ENCODE measurements around the gene GCK. TPM values are rescaled to one million over a fixed set of nuclear protein-coding genes. Genes with fewer than 3 reads are reported as not detected.
"Not testable (repeated sequence)": the region's sequence is repeated elsewhere in the genome, so short reads cannot be mapped to it uniquely, and the experiment has no call there.

GCK gene
- total RNA-seq, 1 donor from 2014 or later, result 1.2 TPM

DNA sequence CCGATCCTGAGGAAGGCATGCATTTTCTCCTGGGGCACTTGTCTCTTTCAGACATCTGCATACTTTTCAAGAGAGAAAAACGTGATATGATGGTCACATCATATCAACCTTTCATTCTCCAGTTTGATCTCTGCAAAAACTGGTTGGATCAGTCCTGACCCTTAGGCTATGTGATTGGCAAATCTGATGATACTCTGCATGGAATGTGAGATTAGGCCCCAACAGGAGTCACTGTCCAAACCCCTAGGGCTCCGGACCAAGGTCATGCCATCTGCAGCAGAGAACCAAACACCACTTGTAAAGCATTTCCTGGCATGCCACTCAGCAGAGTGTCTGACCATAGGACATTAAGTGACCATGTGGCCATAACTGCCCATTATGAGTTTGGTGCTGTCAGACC is 8.6 kb downstream of the GCK start:
- no peak for DNase-seq (ENCODE audit: low spot score)

GRCh38 chr7:44177570-44178131 is 11.6 kb downstream of the GCK start:
- DNase-seq (ENCODE audit: low spot score), result no peak

DNA sequence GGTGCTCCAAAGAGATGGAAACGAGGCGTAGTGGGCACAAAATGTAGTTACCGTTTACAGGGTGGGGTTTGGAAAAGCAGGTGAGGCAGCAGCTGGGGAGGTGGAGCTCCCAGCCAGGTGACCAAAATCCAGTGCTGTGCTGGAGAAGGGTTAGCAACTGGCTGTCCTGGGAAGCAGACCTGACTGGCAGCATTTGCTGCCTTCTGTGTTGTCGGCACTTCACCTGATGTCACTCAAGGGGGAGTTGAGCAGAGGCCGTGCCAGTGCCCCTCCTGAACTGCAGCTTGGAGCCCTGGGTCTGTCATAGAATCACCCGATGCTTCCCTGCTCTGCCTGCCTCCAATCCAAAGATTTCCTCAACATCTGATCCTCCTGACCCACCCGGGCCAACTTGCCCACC is 12.8 kb downstream of the GCK start:
- no peak for DNase-seq (ENCODE audit: low spot score)

DNA sequence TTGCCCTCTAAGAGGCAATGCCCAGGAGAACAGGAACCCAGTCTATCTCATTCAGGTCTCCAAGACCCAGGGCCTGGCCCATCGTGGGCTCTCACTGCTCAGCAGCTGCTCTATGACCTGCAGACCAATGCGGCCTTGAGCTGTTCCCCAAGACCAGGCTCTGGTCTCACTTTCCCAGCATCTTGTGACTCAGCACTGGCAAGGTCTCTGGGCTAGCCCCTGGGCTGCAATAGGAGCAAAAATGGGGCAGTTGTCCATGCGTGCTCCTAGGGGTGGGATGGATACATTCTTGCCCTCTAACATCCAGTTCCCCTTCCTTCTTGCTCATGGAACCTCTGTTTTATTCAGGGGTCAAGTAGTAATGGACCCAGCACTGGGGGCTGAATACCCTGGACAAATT is 13.5 kb downstream of the GCK start:
- DNase-seq (ENCODE audit: low spot score), result no peak

GRCh38 chr7:44174694-44174948 is 14.6 kb downstream of the GCK start:
- not testable (repeated sequence) for DNase-seq (ENCODE audit: low spot score)

DNA sequence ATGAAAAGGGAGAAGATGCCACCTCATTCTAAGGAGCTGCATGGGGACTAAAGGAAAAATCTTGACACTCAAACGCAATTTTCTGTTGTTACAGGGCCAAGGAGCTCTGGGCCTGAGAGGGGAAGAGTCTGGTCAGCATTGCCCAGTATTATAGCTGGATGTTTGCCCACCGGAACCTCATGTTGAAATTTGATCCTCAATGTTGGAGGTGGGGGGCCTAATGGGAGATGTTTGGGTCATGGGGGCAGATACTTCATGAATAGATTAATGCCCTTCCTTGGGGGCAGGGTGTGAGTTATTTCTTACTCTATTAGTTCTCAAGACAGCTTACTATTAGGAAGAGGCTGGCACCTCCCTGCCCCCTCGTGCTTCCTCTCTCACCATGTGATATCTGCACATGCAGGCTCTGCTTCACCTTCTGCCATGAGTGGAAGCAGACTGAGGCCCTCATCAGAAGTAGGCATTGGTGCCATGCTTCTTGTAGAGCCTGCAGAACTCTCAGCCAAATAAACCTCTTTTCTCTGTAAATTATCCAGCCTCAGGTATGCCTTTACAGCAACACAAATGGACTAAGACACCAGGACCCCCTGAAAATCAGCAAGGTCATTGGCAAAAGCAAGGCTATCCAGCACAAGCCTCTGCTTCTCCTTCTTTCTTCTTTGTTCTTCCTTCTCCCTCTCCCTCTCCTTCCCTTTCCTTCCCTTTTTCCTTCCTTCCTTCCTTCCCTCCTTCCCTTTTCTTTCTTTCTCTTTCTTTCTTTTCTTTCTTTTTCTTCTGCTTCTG is 15.1 kb downstream of the GCK start:
- DNase-seq (ENCODE audit: low spot score), result no peak

- no peak for DNase-seq (ENCODE audit: low spot score)
Observed at GRCh38 chr7:44172803-44173424, 16.3 kb downstream of the GCK start.

- no peak for DNase-seq (ENCODE audit: low spot score)
Observed at GRCh38 chr7:44172352-44172751, 16.9 kb downstream of the GCK start.

DNA sequence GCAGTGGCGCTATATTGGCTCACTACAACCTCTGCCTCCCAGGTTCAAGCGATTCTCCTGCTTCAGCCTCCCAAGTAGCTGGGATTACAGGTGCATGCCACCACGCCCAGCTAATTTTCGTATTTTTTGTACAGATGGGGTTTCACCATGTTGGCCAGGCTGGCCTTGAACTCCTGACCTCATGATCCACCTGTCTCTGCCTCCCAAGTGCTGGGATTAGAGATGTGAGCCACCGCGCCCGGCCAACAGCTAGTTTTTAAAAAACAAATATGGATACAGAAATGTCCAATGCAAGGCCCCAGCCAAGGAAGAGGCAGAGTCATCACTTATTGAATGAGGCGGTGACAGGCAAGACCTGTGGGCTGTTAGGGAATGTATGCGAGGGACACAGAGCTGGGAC is 17.3 kb downstream of the GCK start:
- DNase-seq (ENCODE audit: low spot score), result not testable (repeated sequence)

DNA sequence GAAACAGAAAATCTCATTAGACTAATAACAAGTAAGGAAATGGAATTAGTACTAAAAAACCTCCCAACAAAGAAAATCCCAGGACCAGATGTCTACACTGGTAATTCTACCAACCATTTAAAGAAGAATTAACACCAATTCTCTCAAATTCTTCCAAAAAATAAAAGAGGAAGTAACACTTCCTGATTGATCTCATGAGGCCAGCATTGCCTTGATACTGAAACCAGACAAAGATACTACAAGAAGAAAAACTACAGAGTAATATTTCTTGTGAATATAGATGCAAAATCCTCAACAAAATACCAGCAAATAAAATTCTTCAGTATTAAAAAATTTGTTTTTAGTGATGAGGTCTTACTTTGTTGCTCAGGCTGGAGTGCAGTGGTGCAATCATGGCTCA is 21.3 kb downstream of the GCK start:
- DNase-seq (ENCODE audit: low spot score), result no peak

DNA sequence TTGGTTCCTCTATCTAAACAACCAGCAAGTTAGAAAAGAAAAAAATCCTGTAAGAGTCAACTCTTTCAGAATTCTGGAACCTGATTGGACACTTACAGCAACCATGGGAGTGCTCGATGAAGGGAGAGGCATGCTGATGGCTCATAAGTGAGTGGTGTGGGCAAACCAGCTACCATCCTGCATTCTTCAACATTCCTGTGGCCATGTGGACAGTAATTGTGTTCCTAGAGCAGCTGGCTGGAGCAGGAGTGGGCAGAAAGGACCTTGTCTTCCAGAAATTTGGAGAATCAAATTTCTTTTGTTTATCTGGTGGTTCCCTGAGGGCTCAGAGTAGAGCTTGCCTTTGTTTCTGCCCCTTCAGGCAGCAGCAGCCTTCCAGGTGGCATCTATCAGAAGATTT is 25.6 kb downstream of the GCK start:
- DNase-seq (ENCODE audit: low spot score), result no peak

DNA sequence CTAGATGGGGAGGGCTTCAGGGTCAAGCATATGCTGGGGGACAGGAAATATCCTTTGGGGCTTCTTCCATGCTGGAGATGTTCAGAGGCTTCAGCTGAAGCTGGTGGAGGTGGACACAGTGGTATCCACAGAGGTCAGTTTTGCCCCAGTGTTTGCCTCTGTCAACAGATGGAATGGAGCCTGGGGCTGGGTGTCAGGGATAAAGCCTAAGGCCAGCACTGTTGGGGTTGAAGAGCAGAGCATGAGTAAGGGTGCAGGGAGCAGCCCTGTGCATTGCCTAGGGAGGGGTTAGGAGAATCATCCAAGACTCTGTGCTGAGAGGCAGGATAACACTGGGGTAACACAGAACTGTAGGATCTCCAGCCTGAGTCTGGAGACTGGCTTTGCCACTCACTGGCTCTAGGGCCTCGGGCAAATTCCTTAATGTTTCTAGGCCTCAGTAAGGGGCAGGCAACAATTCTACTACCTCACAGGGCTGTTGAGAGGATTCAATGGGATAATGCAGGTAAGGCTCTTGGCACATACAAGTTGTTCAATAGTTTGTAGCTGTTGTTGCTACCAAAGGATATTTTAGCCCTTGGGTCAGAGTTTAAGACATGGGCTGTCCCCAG is 26.3 kb downstream of the GCK start:
- no peak for DNase-seq (ENCODE audit: low spot score)

GRCh38 chr7:44162179-44162578 is 27.1 kb downstream of the GCK start:
- no peak for DNase-seq (ENCODE audit: low spot score)

- no peak for DNase-seq (ENCODE audit: low spot score)
Observed at GRCh38 chr7:44161371-44161770, 27.9 kb downstream of the GCK start.

DNA sequence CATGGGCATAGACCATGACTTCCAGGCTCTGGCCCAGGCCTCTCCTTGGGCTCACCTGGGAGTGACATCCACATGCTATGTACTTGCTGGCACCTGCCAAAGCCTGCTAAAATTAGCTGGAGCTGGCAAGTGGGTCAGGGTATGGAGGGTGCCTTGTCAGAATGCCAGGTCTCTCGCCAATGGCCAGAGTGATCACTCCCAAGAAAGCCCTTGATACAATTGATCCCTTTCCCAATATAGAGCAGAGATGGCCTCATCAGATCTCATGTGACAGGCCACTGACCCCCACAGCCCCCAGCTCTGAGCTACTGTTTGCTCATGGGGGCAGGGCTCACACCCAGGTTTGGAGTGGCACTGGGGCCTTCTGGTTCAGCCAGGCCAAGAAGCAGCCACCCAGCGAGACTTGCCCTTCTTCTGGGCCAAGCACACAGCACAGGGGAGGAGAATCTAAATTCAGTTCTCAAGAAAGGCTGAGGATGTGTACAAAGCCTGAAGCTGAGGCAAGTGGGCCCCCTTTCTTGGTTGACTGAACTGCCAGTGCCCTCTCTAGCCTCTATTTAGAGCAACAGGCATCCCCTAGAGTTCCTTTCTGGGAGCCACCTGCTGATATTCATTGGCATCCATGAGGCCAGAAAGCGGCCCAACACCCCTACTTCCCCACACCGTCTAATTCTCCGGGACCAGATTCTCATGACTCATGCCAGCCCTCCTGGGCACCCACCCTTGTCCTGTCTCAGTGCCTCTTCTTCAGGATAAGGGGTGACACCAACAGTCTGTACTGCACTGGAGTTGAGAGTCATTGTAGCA is 29.2 kb downstream of the GCK start:
- DNase-seq (ENCODE audit: low spot score), result no peak

DNA sequence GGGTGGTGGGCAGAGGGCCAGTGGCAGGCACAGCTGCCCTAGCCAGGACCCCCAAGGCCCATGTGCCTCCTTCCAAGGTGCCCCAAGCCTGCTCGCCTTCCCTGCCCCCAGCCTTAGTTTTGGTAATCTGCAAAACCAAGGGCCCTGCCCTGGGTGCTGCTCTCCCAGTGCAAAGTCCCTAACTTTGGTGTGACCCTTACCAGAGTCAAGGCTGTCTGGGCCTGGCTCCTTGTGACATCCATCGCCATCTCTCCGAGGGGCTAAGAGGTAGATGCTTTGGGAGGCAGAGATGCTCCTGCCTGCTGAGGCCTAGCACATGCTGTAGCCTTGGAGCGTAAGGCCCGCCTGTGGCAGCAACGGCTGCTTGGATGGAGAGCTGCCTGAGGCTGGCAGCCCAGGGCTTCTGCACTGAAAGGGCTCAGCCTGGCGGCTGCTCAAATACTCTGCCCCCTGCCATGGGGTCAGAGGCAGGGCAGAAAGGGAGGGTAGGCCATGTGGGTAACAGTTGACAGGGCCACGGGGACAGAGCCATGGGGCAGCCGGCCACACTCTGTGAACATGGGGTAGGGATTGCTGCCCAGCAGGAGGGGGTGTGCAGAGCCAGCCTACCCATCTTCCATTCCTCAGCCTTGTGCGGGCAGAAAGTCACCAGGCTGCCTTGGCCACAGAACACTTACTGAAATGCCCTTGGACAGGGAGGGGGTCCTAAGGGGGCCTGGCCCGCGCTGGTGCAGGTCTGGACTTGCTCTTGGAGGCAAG is 30.2 kb downstream of the GCK start:
- DNase-seq (ENCODE audit: low spot score), result no peak

DNA sequence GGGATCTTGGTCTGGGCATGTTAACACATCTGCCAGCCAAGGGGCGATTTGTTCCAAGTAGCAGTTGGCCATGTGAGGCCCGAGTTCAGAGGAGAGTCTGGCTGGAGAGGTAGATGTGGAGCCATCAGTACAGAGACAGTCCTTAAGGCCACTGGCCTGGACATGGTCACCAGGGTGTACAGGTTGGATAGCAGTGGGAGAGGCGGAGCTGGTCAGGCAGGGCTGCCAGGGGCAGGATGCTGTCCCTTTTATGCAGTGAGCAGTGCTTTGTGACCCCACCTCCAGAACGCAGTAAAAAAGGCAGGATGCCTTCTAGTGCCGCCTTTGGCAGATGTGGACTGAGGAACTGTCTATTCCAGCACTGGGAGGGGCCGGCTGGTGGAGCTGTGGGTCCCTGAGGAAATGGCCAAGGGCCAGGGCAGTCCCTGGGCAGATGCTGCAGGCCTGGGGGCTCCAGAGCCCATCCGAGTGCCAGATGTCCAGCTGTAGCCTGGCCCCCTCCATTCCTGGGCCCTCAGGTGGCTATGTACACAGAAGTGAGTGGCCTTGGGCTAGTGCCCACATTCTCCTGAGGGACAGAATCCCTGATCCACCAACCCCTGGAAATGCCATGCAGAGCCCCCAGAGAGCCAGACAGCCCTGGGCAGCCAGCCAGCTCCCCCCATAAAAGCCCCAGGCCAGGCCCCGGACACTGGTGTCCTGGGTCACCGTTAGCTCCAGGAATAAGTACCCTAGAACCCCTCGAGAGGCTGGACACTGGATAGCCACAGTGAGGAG is 31.0 kb downstream of the GCK start:
- DNase-seq (ENCODE audit: low spot score), result no peak

GRCh38 chr7:44157116-44158080 is 31.8 kb downstream of the GCK start:
- DNase-seq (ENCODE audit: low spot score), result no peak

DNA sequence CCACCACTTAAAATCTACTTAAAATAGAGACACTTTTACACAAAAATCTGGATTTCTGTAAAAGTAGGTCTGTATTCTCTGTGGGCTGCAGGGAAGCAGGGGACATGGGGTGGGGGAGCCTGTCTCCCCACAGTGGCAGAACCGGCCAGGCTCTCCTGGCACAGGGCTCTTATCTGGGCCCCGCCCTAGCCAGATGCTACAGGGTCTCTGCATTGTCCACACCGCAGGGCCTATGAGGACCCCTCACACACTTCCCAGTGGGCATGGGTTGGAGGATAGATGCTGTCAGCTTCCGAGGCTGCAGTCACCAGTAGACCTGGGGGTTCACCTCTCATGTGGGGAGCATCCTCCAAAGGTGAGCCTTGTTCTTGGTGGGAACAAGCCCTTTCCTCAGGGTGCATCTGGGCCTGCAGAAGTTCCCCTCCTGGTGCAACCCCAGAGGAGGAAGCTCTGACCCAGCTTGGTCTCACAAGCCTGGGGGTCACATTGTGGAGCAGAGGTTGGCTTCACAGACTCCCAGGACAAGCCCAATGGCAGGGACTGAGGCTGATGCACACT is 32.7 kb downstream of the GCK start:
- DNase-seq (ENCODE audit: low spot score), result no peak

Measured in umbilical cord (tissue), 2 donors.